ENCODE data around the gene VIPR2.

GRCh38 chr7:159017210-159017609, 127.5 kb downstream of the VIPR2 start:
- TF ChIP-seq CTCF (IDR thresholded peaks at IDR 0.05) (no peak), EZH2 (IDR thresholded peaks at IDR 0.05) (no peak), EZH2phosphoT487 (IDR thresholded peaks at IDR 0.05) (no peak)
